T-helper 9 cell (primary cell): ENCODE results near the gene ZFYVE26.

Experiments used
- DNase-seq: peaks from one replicate; pipeline ENCODE4 v3.0.0-alpha.2; 2020

ZFYVE26 gene

GRCh38 chr14:67815573-67816225 is 691 bp downstream of the ZFYVE26 start:
- DNase-seq = no peak

- no peak for DNase-seq
Observed at GRCh38 chr14:67814821-67815220, 1.6 kb downstream of the ZFYVE26 start.

DNA sequence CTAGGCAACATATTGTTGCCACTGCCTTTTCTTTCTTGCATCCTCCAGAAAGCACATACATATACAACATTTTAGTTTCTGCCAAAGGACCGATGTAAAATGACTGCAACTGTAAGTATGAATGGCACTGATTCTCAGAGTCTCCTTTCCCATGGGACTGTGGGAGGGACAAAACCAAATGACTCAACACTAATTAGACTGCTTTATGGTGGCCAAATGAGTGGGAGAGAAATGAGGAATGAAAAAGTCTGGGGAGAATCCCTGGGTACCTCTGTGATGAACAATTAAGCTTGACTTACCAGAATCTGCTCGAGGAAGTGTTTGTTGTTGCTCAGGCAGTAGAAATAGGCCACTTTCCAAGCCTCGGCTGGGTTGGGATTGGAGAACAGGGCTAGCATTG is 10.1 kb downstream of the ZFYVE26 start:
- DNase-seq = no peak

- no peak for DNase-seq
Observed at GRCh38 chr14:67800743-67801142, 15.6 kb downstream of the ZFYVE26 start.

DNA sequence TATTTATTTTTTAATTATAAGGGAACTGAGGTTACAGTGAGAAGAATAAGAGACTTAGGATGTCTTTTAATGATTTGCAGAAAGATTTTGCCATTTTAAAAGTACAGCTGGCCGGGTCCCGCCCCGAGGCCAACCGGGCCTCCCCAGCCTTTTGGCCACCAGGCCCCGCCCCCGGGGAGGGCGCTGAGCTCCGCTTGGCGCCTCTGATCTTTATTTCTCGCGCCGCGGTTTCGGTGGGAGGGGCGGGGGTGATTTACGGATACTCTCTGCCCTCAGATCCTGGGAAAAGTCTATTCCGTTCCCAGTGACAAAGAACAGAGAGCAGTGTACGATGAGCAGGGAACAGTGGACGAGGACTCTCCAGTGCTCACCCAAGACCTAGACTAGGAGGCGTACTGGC is 17.7 kb downstream of the ZFYVE26 start:
- no peak for DNase-seq

DNA sequence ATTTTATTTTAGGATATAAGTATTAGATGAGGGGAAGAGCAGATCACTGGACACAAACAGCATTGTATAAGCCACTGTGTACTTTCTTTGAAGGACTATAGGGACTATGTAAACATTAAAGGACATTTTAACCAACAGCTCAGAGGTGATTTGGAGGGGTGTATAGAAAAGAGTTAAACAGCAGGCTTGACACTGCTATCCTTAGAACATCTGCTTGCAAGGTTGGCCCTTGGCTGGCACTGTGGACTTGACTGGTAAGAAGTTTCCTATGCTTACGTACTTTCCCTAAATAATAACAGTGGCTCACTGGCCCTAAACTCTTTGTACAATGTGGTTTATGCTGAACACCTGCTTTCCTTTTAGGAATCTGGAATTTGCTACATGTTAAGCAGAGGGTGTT is 28.7 kb downstream of the ZFYVE26 start:
- no peak for DNase-seq

GRCh38 chr14:67785270-67786109 is 30.9 kb downstream of the ZFYVE26 start:
- DNase-seq = no peak

DNA sequence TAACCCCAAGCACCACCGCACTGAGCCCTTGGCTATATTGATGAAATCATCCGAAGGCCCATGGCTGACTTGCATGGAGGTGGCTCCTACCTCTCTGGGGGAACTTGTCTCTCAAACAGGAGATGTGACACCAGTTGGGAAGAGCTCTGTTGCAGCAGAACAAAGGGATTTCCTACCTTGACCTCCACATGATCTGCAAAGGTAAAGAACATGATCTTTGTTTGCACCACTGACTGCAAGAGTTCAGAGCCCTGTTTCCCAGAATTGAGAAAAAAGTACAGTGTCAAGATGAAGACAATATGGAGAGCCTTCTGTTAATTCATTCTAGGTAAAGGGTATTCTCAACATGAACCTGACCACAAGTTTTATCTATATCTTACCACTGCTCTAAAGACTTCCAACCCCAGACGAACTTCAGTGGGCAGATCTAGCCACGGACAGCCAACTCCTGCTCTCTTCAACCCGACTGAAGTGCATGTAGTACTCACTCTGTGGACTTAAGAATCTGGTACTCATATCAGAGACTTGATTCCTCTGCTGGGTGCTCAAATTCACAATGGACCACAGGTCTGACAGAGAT is 32.1 kb downstream of the ZFYVE26 start:
- DNase-seq = no peak

DNA sequence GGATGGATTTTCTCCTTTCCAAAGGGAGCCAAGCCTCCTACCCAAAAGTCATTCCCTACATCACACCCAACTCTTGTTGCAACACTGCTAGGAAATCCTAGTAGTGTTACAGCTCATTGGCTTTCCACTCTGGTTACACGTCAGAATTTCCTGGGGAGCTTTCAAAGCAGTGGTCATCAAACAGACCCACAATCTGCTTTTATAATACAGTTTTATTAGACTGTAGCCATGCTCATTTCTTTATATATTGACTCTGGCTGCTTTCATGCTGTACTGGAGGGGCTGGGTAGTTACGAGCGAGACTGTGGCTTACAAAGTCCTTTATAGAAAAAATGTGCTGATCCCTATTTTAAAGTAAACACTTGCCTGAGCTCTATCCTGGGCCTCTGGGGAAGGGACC is 34.3 kb downstream of the ZFYVE26 start:
- DNase-seq = no peak

GRCh38 chr14:67778792-67779191 is 37.6 kb downstream of the ZFYVE26 start:
- no peak for DNase-seq

- DNase-seq = no peak
Observed at GRCh38 chr14:67776653-67777322, 39.6 kb downstream of the ZFYVE26 start.

- no peak for DNase-seq
Observed at GRCh38 chr14:67773844-67774377, 42.5 kb downstream of the ZFYVE26 start.

- no peak for DNase-seq
Observed at GRCh38 chr14:67768219-67768618, 48.2 kb downstream of the ZFYVE26 start.

DNA sequence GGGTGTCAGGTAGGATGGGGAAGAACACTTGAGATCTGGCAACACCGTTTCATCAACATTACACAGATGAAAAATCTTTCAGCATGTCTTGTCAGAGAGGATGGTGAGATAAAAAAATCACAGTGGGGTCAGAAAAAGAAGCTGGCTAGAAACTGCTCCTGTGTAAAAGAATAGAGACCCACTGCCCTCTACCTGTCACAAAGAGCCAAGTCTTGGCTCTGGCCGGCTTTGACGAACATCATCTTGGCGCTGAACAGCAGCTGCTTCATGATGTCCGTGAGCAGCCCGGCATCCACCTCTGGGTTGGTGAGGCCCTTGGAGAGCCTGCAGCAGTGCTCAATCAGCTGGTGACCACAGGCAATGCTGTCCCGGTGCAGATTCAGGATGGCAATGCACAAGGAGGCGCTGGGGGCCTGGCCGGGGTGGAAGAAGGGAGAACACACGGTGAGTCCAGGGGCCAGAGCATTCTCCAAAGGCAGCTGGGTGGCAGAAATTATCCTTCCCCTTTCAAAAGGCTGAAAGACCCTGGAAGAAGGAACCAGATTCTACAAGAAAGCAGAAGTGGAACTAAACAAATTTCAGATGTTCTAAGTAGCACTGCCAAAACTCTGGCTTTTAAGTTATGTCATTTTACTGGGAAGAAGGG is 50.2 kb downstream of the ZFYVE26 start:
- no peak for DNase-seq

GRCh38 chr14:67765192-67765834 is 51.1 kb downstream of the ZFYVE26 start:
- DNase-seq = no peak

DNA sequence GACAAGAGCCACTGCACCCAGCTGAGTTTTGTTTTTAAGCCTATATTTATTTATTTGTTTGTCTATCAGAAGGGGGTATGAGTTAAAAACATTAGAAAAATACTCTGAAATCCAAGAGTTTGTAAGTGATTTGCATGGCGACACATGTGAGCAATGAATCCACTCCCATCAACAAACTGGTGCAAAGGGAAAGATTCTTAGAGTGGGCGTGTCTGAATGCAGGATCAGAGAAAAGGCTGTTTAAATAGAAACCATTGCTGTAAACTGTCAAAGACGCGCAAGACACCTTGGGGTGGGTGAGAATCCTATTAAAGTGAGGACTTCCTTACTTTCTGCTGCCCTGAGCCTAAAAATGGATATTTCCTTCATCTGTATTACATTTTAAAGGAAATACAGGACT is 51.9 kb downstream of the ZFYVE26 start:
- no peak for DNase-seq

DNA sequence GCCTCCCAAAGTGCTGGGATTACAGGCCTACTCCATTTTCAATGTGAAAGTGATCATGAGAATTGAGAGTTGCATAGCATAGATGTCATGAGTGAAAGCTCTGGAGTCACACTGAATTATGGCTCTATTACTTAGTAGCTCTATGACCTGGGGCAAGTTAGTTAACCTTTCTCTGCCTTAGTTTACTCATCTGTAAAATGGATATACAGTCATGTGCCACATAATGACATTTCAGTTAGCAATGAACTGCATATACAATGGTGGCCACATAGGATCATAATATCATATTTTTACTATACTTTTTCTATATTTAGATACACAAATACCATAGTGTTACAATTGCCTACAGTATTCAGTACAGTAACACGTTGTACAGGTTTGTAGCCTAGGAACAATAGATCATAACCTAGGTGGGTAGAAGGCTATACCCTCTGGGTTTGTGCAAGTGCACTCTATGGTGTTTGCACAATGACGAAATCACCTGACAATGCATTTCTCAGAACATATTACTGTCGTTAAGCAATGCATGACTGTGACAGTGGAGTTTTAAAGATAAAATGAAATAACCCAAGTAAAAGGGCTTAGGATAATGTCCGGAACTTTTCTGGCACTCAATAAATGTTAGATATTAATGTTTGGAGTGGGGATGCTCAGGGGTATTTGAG is 53.1 kb downstream of the ZFYVE26 start:
- no peak for DNase-seq

GRCh38 chr14:67762051-67762450 is 54.3 kb downstream of the ZFYVE26 start:
- no peak for DNase-seq

GRCh38 chr14:67759916-67760315 is 56.5 kb downstream of the ZFYVE26 start:
- DNase-seq = no peak

DNA sequence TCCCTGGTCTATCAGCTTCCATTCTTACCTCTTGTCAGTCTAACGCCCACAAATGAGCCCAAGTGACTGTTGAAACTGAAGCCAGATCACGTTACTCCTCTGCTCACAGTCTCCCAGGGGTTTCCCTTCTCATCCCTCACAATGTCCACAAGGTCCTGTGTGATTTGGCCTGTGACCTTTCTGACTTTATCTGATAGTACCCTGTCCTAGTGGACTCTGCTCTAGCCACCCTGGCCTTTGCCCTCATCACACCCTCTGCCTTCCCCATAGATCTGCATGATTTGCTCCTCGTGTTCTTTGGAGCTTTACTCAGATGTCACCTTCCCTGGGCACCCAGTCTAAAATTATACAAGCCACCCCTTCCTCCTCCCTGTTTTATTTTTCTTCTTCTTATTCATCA is 59.2 kb downstream of the ZFYVE26 start:
- no peak for DNase-seq

DNA sequence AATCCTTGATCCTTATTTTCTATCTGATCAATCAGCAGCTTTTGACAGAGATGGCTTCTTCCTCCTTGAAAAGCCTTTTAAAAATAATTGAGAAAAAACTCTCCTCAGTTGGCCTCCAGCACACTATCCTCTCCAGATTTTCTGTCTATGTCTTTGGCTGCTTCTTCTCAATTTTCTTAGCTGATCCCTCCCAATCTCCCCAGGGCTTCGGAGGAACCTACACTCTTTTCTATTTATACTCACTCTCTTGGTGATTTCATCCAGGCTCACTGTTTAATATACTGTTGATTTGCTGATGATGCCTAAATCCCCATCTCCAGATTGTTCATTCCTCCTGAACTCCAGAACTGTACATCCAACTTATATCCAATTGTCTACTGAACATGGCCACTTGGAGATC is 59.9 kb downstream of the ZFYVE26 start:
- DNase-seq = no peak
